ENCODE data around the gene MPPE1. TPM values are rescaled to one million over a fixed set of nuclear protein-coding genes. Genes with fewer than 3 reads are reported as not detected.

Gene MPPE1
- total and polyA plus RNA-seq, 10 of the 15 experiments (the other 5 are each of a cell fraction or from before 2014, with no cell fraction given): 13.8 to 34.5 (median 27.6) TPM

DNA sequence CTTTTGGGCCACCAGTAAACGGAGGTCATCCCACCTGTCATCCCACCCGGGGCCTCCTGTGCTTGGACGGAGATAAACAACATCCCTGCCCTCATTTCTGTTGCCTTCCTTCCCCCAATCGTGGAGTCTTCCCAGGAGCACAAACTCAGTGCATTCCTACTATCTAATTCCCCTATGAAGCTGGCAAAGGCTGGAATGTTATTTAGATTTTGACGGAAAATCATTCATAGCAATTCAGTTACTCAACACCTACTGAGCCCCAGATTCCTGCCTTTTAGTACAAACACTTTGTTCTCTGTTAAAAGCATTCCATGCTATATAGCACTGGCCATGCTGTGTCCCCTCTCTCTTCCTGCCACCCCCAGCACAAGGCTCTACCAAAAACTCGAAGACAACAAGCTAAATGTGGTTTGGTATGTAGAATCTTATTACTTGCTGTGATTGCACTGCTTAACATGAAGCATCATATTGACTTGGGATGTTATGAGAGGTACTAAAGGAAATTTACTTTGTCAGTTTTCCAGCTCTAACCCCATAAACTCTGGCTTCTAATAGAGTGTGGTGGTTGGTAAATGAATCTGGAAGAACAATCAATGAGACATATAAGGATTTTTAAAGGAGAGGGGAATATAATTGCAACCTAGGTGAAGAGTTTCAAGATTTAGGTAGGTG lies 40.9 kb upstream of the MPPE1 start:
- intact Hi-C loops (cut with micrococcal nuclease; ENCODE audit: unreplicated experiment): no loop called here
- POLR2A ChIA-PET: no interaction called here
- no TSS peak for BruUV-seq (replicated peaks)
- TF ChIP-seq POU2F2 (IDR thresholded peaks at IDR 0.05; ENCODE audit: borderline replicate concordance, low read depth, low read length) (no peak), BMI1 (IDR thresholded peaks at IDR 0.05; ENCODE audit: borderline replicate concordance) (no peak), ZNF207 (IDR thresholded peaks at IDR 0.05; ENCODE audit: borderline replicate concordance) (no peak), SMAD5 (IDR thresholded peaks at IDR 0.05; ENCODE audit: low read depth) (no peak), IKZF1 (conservative IDR thresholded peaks at IDR 0.05) (no peak)
- TF ChIP-seq, protein P1, sequence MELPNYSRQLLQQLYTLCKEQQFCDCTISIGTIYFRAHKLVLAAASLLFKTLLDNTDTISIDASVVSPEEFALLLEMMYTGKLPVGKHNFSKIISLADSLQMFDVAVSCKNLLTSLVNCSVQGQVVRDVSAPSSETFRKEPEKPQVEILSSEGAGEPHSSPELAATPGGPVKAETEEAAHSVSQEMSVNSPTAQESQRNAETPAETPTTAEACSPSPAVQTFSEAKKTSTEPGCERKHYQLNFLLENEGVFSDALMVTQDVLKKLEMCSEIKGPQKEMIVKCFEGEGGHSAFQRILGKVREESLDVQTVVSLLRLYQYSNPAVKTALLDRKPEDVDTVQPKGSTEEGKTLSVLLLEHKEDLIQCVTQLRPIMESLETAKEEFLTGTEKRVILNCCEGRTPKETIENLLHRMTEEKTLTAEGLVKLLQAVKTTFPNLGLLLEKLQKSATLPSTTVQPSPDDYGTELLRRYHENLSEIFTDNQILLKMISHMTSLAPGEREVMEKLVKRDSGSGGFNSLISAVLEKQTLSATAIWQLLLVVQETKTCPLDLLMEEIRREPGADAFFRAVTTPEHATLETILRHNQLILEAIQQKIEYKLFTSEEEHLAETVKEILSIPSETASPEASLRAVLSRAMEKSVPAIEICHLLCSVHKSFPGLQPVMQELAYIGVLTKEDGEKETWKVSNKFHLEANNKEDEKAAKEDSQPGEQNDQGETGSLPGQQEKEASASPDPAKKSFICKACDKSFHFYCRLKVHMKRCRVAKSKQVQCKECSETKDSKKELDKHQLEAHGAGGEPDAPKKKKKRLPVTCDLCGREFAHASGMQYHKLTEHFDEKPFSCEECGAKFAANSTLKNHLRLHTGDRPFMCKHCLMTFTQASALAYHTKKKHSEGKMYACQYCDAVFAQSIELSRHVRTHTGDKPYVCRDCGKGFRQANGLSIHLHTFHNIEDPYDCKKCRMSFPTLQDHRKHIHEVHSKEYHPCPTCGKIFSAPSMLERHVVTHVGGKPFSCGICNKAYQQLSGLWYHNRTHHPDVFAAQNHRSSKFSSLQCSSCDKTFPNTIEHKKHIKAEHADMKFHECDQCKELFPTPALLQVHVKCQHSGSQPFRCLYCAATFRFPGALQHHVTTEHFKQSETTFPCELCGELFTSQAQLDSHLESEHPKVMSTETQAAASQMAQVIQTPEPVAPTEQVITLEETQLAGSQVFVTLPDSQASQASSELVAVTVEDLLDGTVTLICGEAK (IDR thresholded peaks at IDR 0.05; ENCODE audit: borderline replicate concordance): no peak
- TF ChIP-seq, protein P2, sequence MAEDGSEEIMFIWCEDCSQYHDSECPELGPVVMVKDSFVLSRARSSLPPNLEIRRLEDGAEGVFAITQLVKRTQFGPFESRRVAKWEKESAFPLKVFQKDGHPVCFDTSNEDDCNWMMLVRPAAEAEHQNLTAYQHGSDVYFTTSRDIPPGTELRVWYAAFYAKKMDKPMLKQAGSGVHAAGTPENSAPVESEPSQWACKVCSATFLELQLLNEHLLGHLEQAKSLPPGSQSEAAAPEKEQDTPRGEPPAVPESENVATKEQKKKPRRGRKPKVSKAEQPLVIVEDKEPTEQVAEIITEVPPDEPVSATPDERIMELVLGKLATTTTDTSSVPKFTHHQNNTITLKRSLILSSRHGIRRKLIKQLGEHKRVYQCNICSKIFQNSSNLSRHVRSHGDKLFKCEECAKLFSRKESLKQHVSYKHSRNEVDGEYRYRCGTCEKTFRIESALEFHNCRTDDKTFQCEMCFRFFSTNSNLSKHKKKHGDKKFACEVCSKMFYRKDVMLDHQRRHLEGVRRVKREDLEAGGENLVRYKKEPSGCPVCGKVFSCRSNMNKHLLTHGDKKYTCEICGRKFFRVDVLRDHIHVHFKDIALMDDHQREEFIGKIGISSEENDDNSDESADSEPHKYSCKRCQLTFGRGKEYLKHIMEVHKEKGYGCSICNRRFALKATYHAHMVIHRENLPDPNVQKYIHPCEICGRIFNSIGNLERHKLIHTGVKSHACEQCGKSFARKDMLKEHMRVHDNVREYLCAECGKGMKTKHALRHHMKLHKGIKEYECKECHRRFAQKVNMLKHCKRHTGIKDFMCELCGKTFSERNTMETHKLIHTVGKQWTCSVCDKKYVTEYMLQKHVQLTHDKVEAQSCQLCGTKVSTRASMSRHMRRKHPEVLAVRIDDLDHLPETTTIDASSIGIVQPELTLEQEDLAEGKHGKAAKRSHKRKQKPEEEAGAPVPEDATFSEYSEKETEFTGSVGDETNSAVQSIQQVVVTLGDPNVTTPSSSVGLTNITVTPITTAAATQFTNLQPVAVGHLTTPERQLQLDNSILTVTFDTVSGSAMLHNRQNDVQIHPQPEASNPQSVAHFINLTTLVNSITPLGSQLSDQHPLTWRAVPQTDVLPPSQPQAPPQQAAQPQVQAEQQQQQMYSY (CRISPR knock-in tag; IDR thresholded peaks at IDR 0.05): no peak
- TF ChIP-seq, protein P3, sequence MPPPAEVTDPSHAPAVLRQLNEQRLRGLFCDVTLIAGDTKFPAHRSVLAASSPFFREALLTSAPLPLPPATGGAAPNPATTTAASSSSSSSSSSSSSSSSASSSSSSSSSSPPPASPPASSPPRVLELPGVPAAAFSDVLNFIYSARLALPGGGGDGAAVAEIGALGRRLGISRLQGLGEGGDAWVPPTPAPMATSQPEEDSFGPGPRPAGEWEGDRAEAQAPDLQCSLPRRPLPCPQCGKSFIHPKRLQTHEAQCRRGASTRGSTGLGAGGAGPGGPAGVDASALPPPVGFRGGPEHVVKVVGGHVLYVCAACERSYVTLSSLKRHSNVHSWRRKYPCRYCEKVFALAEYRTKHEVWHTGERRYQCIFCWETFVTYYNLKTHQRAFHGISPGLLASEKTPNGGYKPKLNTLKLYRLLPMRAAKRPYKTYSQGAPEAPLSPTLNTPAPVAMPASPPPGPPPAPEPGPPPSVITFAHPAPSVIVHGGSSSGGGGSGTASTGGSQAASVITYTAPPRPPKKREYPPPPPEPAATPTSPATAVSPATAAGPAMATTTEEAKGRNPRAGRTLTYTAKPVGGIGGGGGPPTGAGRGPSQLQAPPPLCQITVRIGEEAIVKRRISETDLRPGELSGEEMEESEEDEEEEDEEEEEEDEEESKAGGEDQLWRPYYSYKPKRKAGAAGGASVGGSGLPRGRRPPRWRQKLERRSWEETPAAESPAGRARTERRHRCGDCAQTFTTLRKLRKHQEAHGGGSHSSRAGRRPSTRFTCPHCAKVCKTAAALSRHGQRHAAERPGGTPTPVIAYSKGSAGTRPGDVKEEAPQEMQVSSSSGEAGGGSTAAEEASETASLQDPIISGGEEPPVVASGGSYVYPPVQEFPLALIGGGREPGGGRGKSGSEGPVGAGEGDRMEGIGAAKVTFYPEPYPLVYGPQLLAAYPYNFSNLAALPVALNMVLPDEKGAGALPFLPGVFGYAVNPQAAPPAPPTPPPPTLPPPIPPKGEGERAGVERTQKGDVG (CRISPR knock-in tag; IDR thresholded peaks at IDR 0.05): no peak
- TF ChIP-seq, protein P4, sequence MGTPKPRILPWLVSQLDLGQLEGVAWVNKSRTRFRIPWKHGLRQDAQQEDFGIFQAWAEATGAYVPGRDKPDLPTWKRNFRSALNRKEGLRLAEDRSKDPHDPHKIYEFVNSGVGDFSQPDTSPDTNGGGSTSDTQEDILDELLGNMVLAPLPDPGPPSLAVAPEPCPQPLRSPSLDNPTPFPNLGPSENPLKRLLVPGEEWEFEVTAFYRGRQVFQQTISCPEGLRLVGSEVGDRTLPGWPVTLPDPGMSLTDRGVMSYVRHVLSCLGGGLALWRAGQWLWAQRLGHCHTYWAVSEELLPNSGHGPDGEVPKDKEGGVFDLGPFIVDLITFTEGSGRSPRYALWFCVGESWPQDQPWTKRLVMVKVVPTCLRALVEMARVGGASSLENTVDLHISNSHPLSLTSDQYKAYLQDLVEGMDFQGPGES (IDR thresholded peaks at IDR 0.05): no peak

More for the DNA sequence above, 40.9 kb upstream of the MPPE1 start:
- Histone ChIP-seq H3K9me3 (replicated peaks; ENCODE audit: control insufficient read depth, insufficient read depth, low read length) (no peaks in the 10 kb centered on the region), H3K4me1 (ENCODE audit: control insufficient read depth, insufficient read depth, low read length) (no peaks in the 10 kb centered on the region), H4K20me1 (ENCODE audit: control insufficient read depth, insufficient read depth) (no peaks in the 10 kb centered on the region), H3K4me2 (ENCODE audit: control insufficient read depth, insufficient read depth) (no peak overlapping the region), H3K36me3 (ENCODE audit: control insufficient read depth in 2 of 2, insufficient read depth in 2 of 2, low read length in 1 of 2) (no peaks in the 10 kb centered on the region), H3K27ac (ENCODE audit: control insufficient read depth, insufficient read depth) (no peak overlapping the region), H2AFZ (ENCODE audit: control insufficient read depth, low read depth, low read length) (no peak overlapping the region), H3K9ac (ENCODE audit: control insufficient read depth, insufficient read depth, low read length) (no peak overlapping the region), H3K4me3 (no peak overlapping the region), H3K27me3 (replicated peaks in 1 of 2; ENCODE audit: control insufficient read depth in 2 of 2, insufficient read depth in 2 of 2, low read length in 1 of 2) (no peaks in the 10 kb centered on the region), H3K79me2 (ENCODE audit: control insufficient read depth, insufficient read depth, low read length) (no peaks in the 10 kb centered on the region)
- ChIA-PET CTCF (interaction anchor here (1.6 to 4.5 kb wide), 3 partner anchors 11 to 294 kb away, joined by 3 to 21 read pairs (median 3); no protein-coding TSS in a partner anchor), RAD21 (ENCODE audit: unreplicated experiment) (no interaction called here), SMC1A (ENCODE audit: uncharacterized antibody, unreplicated experiment) (interaction anchor here (1.1 to 1.7 kb wide), 2 partner anchors 9 to 46 kb away, joined by 3 to 4 read pairs; no protein-coding TSS in a partner anchor)
- WGBS (ENCODE audit: insufficient coverage, insufficient replicate concordance, low lambda C conversion rate, missing lambda C conversion rate): 56% methylated on average over 6 of the region's 6 CpGs
- ATAC-seq (no peak), DNase-seq (ENCODE audit: low read depth, low spot score) (no peak), FAIRE-seq (peak; percentile 18)
- in situ Hi-C loops (cut with MboI): no loop called here

Measured in GM12878 (cell line).